Astrocyte (in vitro differentiated cells and primary cell): ENCODE data around the gene SLX4. TPM values are rescaled to one million over a fixed set of nuclear protein-coding genes. Genes with fewer than 3 reads are reported as not detected.

Experiments used
- DNase-seq: peaks from one replicate; pipeline ENCODE4 v3.0.0-alpha.2; 2010; ENCODE audit warnings: low read depth
- FAIRE-seq: peaks from 2 replicates; lab custom pipeline; 2011; peaks lifted over from hg19 to GRCh38; lab: Jason Lieb, UNC
- H2AFZ ChIP-seq: 2 replicates; pipeline ENCODE4 v1.6.0; 2012; ENCODE audit warnings: low read depth, low read length, inconsistent platforms
- H3K27ac ChIP-seq: 2 replicates; pipeline ENCODE4 v1.5.1; 2011; ENCODE audit warnings: low read depth, low read length, inconsistent platforms
- H3K27me3 ChIP-seq: 2 replicates; pipeline ENCODE4 v1.6.0; 2011; ENCODE audit warnings: low read length, inconsistent platforms; ENCODE audit not compliant: insufficient read depth
- H3K36me3 ChIP-seq: 2 replicates; pipeline ENCODE4 v1.5.1; 2011; ENCODE audit warnings: low read length, inconsistent platforms; ENCODE audit not compliant: insufficient read depth
- H3K4me1 ChIP-seq: 2 replicates; pipeline ENCODE4 v1.5.1; 2011; ENCODE audit warnings: low read length, inconsistent platforms; ENCODE audit not compliant: insufficient read depth
- H3K4me2 ChIP-seq: 2 replicates; pipeline ENCODE4 v1.6.0; 2012; ENCODE audit warnings: low read length, inconsistent platforms
- H3K4me3 ChIP-seq: 2 replicates; pipeline ENCODE4 v1.5.1; 2011; ENCODE audit warnings: low read depth, mild to moderate bottlenecking, low read length, inconsistent platforms; ENCODE audit not compliant: insufficient read depth
- H3K79me2 ChIP-seq: 2 replicates; pipeline ENCODE4 v1.6.0; 2012; ENCODE audit warnings: mild to moderate bottlenecking, low read length, inconsistent platforms; ENCODE audit not compliant: insufficient read depth
- H3K9ac ChIP-seq: 2 replicates; pipeline ENCODE4 v1.6.0; 2012; ENCODE audit warnings: mild to moderate bottlenecking, low read length, inconsistent platforms
- H3K9me3 ChIP-seq: 2 replicates; pipeline ENCODE4 v1.5.1; 2012; ENCODE audit warnings: low read depth, mild to moderate bottlenecking, low read length, inconsistent platforms; ENCODE audit not compliant: insufficient read depth
- H4K20me1 ChIP-seq: 2 replicates; pipeline ENCODE4 v1.6.0; 2012; ENCODE audit warnings: low read length, inconsistent platforms; ENCODE audit not compliant: insufficient read depth
- H3K27ac Mint-ChIP-seq: one replicate; pipeline ENCODE4 v1.8.0; 2021; ENCODE audit warnings: mild to moderate bottlenecking, mixed read lengths; ENCODE audit not compliant: unreplicated experiment
- H3K27me3 Mint-ChIP-seq: one replicate; pipeline ENCODE4 v1.8.0; 2021; ENCODE audit warnings: low read depth, mixed read lengths; ENCODE audit not compliant: unreplicated experiment
- H3K36me3 Mint-ChIP-seq: one replicate; pipeline ENCODE4 v1.8.0; 2021; ENCODE audit warnings: low read depth, mixed read lengths; ENCODE audit not compliant: unreplicated experiment
- H3K4me1 Mint-ChIP-seq: one replicate; pipeline ENCODE4 v1.8.0; 2021; ENCODE audit warnings: low read depth, mixed read lengths; ENCODE audit not compliant: unreplicated experiment
- H3K4me3 Mint-ChIP-seq: one replicate; pipeline ENCODE4 v1.8.0; 2021; ENCODE audit warnings: mild to moderate bottlenecking, moderate library complexity, mixed read lengths; ENCODE audit not compliant: unreplicated experiment
- H3K9me3 Mint-ChIP-seq: one replicate; pipeline ENCODE4 v1.8.0; 2021; ENCODE audit warnings: mild to moderate bottlenecking, mixed read lengths; ENCODE audit not compliant: unreplicated experiment
- CTCF ChIP-seq: IDR thresholded peaks from 2 replicates; pipeline ENCODE4 v1.5.1; 2011; ENCODE audit warnings: low read depth, mild to moderate bottlenecking, inconsistent platforms, low read length, moderate library complexity; ENCODE audit not compliant: insufficient read depth
- EZH2 ChIP-seq: IDR thresholded peaks from 2 replicates; pipeline ENCODE4 v1.6.1; 2012; ENCODE audit warnings: mild to moderate bottlenecking, low read length, inconsistent platforms; ENCODE audit not compliant: insufficient read depth
- total RNA-seq: library from RNA; stranded (reverse); gene quantifications from 2 replicates; pipeline ENCODE4 v1.2.1, GENCODE V29; 2021

Gene SLX4
- total RNA-seq, 1 donor from 2014 or later: 7.8 TPM

- H3K27me3 Mint-ChIP-seq: no peaks in the 10 kb centered on the region
- Histone ChIP-seq H3K79me2 (peaks cover 9% of the 10 kb centered on the region), H2AFZ (no peak overlapping the region), H3K27me3 (no peaks in the 10 kb centered on the region), H3K4me1 (no peaks in the 10 kb centered on the region), H3K4me2 (no peak overlapping the region), H4K20me1 (peaks cover 8% of the 10 kb centered on the region), H3K9me3 (no peaks in the 10 kb centered on the region), H3K4me3 (no peak overlapping the region), H3K27ac (no peak overlapping the region), H3K36me3 (no peaks in the 10 kb centered on the region), H3K9ac (no peak overlapping the region)
- no peak overlapping the region for H3K4me3 Mint-ChIP-seq
- peak; percentile 29 for DNase-seq
- peaks cover 3% of the 10 kb centered on the region for H3K36me3 Mint-ChIP-seq
- TF ChIP-seq EZH2 (no peak), CTCF (no peak)
- FAIRE-seq: no peak
- H3K9me3 Mint-ChIP-seq: no peaks in the 10 kb centered on the region
- H3K27ac Mint-ChIP-seq: no peak overlapping the region
- peaks cover 5% of the 10 kb centered on the region for H3K4me1 Mint-ChIP-seq
These were observed 14.7 kb upstream of the SLX4 start for GRCh38 chr16:3625911-3626732.

GRCh38 chr16:3625331-3625730 lies 13.9 kb upstream of the SLX4 start:
- Mint-ChIP-seq H3K4me1 (peaks cover 5% of the 10 kb centered on the region), H3K4me3 (no peak overlapping the region), H3K9me3 (no peaks in the 10 kb centered on the region), H3K27ac (no peak overlapping the region), H3K27me3 (no peaks in the 10 kb centered on the region), H3K36me3 (peaks cover 3% of the 10 kb centered on the region)
- peaks cover 8% of the 10 kb centered on the region for H3K79me2 ChIP-seq
- H3K9me3 ChIP-seq: no peaks in the 10 kb centered on the region
- TF ChIP-seq CTCF: no peak
- TF ChIP-seq EZH2: no peak
- DNase-seq (no peak), FAIRE-seq (no peak)
- no peak overlapping the region for H3K9ac ChIP-seq
- H2AFZ ChIP-seq: no peak overlapping the region
- H3K4me3 ChIP-seq: no peak overlapping the region
- H3K4me1 ChIP-seq: no peaks in the 10 kb centered on the region
- no peaks in the 10 kb centered on the region for H3K36me3 ChIP-seq
- H4K20me1 ChIP-seq: peaks cover 8% of the 10 kb centered on the region
- H3K27ac ChIP-seq: no peak overlapping the region
- no peak overlapping the region for H3K4me2 ChIP-seq
- H3K27me3 ChIP-seq: no peaks in the 10 kb centered on the region

GRCh38 chr16:3623642-3624041 lies 12.2 kb upstream of the SLX4 start:
- Mint-ChIP-seq H3K9me3 (no peaks in the 10 kb centered on the region), H3K4me3 (no peak overlapping the region), H3K27me3 (no peaks in the 10 kb centered on the region), H3K27ac (no peak overlapping the region), H3K36me3 (peaks cover 3% of the 10 kb centered on the region), H3K4me1 (peaks cover 8% of the 10 kb centered on the region)
- no peaks in the 10 kb centered on the region for H3K4me1 ChIP-seq
- H3K79me2 ChIP-seq: peaks cover 3% of the 10 kb centered on the region
- no peak for TF ChIP-seq EZH2
- no peak for TF ChIP-seq CTCF
- H3K4me3 ChIP-seq: no peak overlapping the region
- H3K9me3 ChIP-seq: no peaks in the 10 kb centered on the region
- H3K36me3 ChIP-seq: no peaks in the 10 kb centered on the region
- H3K9ac ChIP-seq: no peak overlapping the region
- FAIRE-seq: no peak
- H2AFZ ChIP-seq: no peak overlapping the region
- peaks cover 4% of the 10 kb centered on the region for H4K20me1 ChIP-seq
- H3K27ac ChIP-seq: no peak overlapping the region
- H3K27me3 ChIP-seq: no peaks in the 10 kb centered on the region
- DNase-seq: no peak
- no peak overlapping the region for H3K4me2 ChIP-seq
